IMR-90 (cell line): ENCODE results near the gene IGFL3. TPM values are rescaled to one million over a fixed set of nuclear protein-coding genes. Genes with fewer than 3 reads are reported as not detected.

Source experiments
- ATAC-seq: fragments of 200-7000 bp; cut with Tn5 transposase; 2 replicates; pipeline ENCODE4 v1.9.1; 2020; ENCODE audit warnings: low read depth, mild to moderate bottlenecking, moderate library complexity
- BruUV-seq: library from RNA; stranded (reverse); fragments of 400-500 nt; replicated peaks from 2 replicates; lab custom pipeline; 2021; lab: Mats Ljungman, UMichigan
- CTCF ChIA-PET: fragments of 300-600 bp; formaldehyde crosslinking; extraction: SDS; loops from one replicate; lab custom pipeline; 2021; ENCODE audit warnings: antibody characterized with exemption; lab: Yijun Ruan, JAX
- POLR2A ChIA-PET: fragments of 300-600 bp; sonication (Branson Sonifier 250); formaldehyde crosslinking; loops from one replicate; lab custom pipeline; 2022; ENCODE audit warnings: antibody characterized with exemption; ENCODE audit not compliant: unreplicated experiment; lab: Charles Lee
- DNase-seq: peaks from one replicate; pipeline ENCODE4 v3.0.0; 2013
- H2AFZ ChIP-seq: replicated peaks from 2 replicates; pipeline ENCODE3; 2013; ENCODE audit warnings: low read length, mild to moderate bottlenecking; ENCODE audit not compliant: poor library complexity
- H2AK5ac ChIP-seq: 2 replicates; pipeline ENCODE4 v1.6.1; 2013; ENCODE audit warnings: low read depth, low read length, inconsistent platforms
- H2AK9ac ChIP-seq: replicated peaks from 2 replicates; pipeline ENCODE3; 2013; ENCODE audit warnings: mild to moderate bottlenecking, low read depth, low read length, moderate library complexity; ENCODE audit not compliant: poor library complexity
- H2BK120ac ChIP-seq: 2 replicates; pipeline ENCODE4 v1.6.1; 2013; ENCODE audit warnings: low read depth, low read length, inconsistent platforms
- H2BK15ac ChIP-seq: 3 replicates; pipeline ENCODE4 v1.6.1; 2013; ENCODE audit warnings: low read depth, low read length, inconsistent platforms
- H2BK20ac ChIP-seq: 2 replicates; pipeline ENCODE4 v1.6.1; 2013; ENCODE audit warnings: low read depth, mild to moderate bottlenecking, inconsistent platforms, low read length, moderate library complexity
- H2BK5ac ChIP-seq: 2 replicates; pipeline ENCODE4 v1.6.1; 2013; ENCODE audit warnings: mild to moderate bottlenecking, low read depth, low read length, inconsistent platforms; ENCODE audit not compliant: poor library complexity, severe bottlenecking
- H3K14ac ChIP-seq: replicated peaks from 2 replicates; pipeline ENCODE4 v1.6.1; 2013; ENCODE audit warnings: low read depth, low read length, inconsistent platforms
- H3K18ac ChIP-seq: 2 replicates; pipeline ENCODE4 v1.6.1; 2013; ENCODE audit warnings: low read depth, low read length, control low read depth
- H3K23ac ChIP-seq: 2 replicates; pipeline ENCODE4 v1.6.1; 2013; ENCODE audit warnings: low read depth, low read length, inconsistent platforms
- H3K27ac ChIP-seq: 2 replicates; pipeline ENCODE4 v1.5.1; 2013; ENCODE audit warnings: mild to moderate bottlenecking, control low read depth, low read length; ENCODE audit not compliant: insufficient read depth
- H3K27me3 ChIP-seq: 2 replicates; pipeline ENCODE4 v1.6.1; 2013; ENCODE audit warnings: low read length; ENCODE audit not compliant: control insufficient read depth, insufficient read depth
- H3K36me3 ChIP-seq: 2 replicates; pipeline ENCODE4 v1.6.1; 2013; ENCODE audit warnings: low read length, mixed read lengths; ENCODE audit not compliant: control insufficient read depth, insufficient read depth
- H3K4ac ChIP-seq: 2 replicates; pipeline ENCODE4 v1.6.1; 2013; ENCODE audit warnings: low read depth, low read length, inconsistent platforms
- H3K4me1 ChIP-seq: 2 replicates; pipeline ENCODE4 v1.6.1; 2013; ENCODE audit warnings: low read length, mixed read lengths; ENCODE audit not compliant: control insufficient read depth, insufficient read depth
- H3K4me2 ChIP-seq: 2 replicates; pipeline ENCODE4 v1.6.1; 2013; ENCODE audit warnings: low read depth, mild to moderate bottlenecking, control low read depth, low read length, moderate library complexity
- H3K4me3 ChIP-seq: 2 replicates; pipeline ENCODE4 v1.5.1; 2013; ENCODE audit warnings: low read depth, mild to moderate bottlenecking, control low read depth, low read length, moderate library complexity; ENCODE audit not compliant: insufficient read depth
- H3K56ac ChIP-seq: 2 replicates; pipeline ENCODE4 v1.6.1; 2013; ENCODE audit warnings: low read length, inconsistent platforms; ENCODE audit not compliant: insufficient read depth; ENCODE audit errors: extremely low read depth
- H3K79me1 ChIP-seq, 2 experiments: 2 replicates each; pipeline ENCODE4 v1.6.1; 2013; ENCODE audit warnings: low read length in 2 of 2, inconsistent platforms in 1 of 2, low read depth in 1 of 2
- H3K9ac ChIP-seq: 2 replicates; pipeline ENCODE4 v1.6.1; 2013; ENCODE audit warnings: low read depth, low read length, control low read depth
- H3K9me1 ChIP-seq: 2 replicates; pipeline ENCODE4 v1.6.1; 2013; ENCODE audit warnings: low read length, inconsistent platforms; ENCODE audit not compliant: insufficient read depth
- H3K9me3 ChIP-seq: 2 replicates; pipeline ENCODE4 v1.6.1; 2013; ENCODE audit warnings: low read length; ENCODE audit not compliant: control insufficient read depth, insufficient read depth
- H4K20me1 ChIP-seq: 2 replicates; pipeline ENCODE4 v1.6.1; 2013; ENCODE audit warnings: low read length, inconsistent platforms; ENCODE audit not compliant: insufficient read depth
- H4K5ac ChIP-seq: 2 replicates; pipeline ENCODE4 v1.6.1; 2013; ENCODE audit warnings: mild to moderate bottlenecking, low read depth, low read length, control low read depth
- H4K8ac ChIP-seq, 2 experiments: 2 replicates each; pipeline ENCODE4 v1.6.1; 2013; ENCODE audit warnings: low read depth in 2 of 2, low read length in 2 of 2, control low read depth in 1 of 2, inconsistent platforms in 1 of 2
- H4K91ac ChIP-seq: 2 replicates; pipeline ENCODE4 v1.6.1; 2013; ENCODE audit warnings: low read depth, low read length, inconsistent platforms; ENCODE audit not compliant: insufficient read depth
- MAFK ChIP-seq: IDR thresholded peaks from 2 replicates; pipeline ENCODE4 v1.6.1; 2012; ENCODE audit warnings: low read depth, low read length, improper control_type of control experiment
- MXI1 ChIP-seq: IDR thresholded peaks from 2 replicates; pipeline ENCODE4 v1.6.1; 2012; ENCODE audit warnings: low read depth, mild to moderate bottlenecking, low read length, moderate library complexity, borderline replicate concordance
- POLR2A ChIP-seq: IDR thresholded peaks from 2 replicates; pipeline ENCODE4 v1.6.1; 2012; ENCODE audit warnings: mild to moderate bottlenecking, low read depth, low read length
- WGBS, 2 experiments: methylation state at CpG; one replicate each; pipeline versions ENCODE4 v1.1.5 to v1.1.7; 2013; ENCODE audit warnings: missing lambda C conversion rate in 2 of 2; ENCODE audit not compliant: insufficient read length in 1 of 2; ENCODE audit errors: extremely low coverage in 2 of 2; 5-methylcytosine and 5-hydroxymethylcytosine counted together
- dilution Hi-C: fragments of 300-500 bp; cut with HindIII; formaldehyde crosslinking; loops from one replicate; pipeline ENCODE4 v1.14.3; 2018; ENCODE audit warnings: low sequenced_read_pairs; ENCODE audit not compliant: unreplicated experiment
- in situ Hi-C: fragments of 300-500 bp; cut with MboI; formaldehyde crosslinking; loops from 3 replicates; pipeline ENCODE4 v1.14.3; 2019; ENCODE audit warnings: low sequenced_read_pairs, inconsistent platforms, mixed read lengths
- intact Hi-C: fragments of 100-400 bp; cut with micrococcal nuclease; formaldehyde crosslinking; loops from 2 replicates; pipeline ENCODE4 v1.10.0; 2022
- polyA plus RNA-seq, 3 experiments: library from polyadenylated mRNA; depleted of rRNA; stranded (reverse); fragments of >200 nt; gene quantifications; 2 replicates each; pipeline ENCODE4 v1.2.3, GENCODE V29; 2012; ENCODE audit warnings: low replicate concordance in 1 of 3
- total RNA-seq: library from RNA; depleted of rRNA; stranded (reverse); fragments of >200 nt; gene quantifications from 2 replicates; pipeline ENCODE4 v1.2.3, GENCODE V29; 2012

The IGFL3 gene
- total and polyA plus RNA-seq, 2 of the 4 experiments (the other 2 are of a cell fraction), result not detected

DNA sequence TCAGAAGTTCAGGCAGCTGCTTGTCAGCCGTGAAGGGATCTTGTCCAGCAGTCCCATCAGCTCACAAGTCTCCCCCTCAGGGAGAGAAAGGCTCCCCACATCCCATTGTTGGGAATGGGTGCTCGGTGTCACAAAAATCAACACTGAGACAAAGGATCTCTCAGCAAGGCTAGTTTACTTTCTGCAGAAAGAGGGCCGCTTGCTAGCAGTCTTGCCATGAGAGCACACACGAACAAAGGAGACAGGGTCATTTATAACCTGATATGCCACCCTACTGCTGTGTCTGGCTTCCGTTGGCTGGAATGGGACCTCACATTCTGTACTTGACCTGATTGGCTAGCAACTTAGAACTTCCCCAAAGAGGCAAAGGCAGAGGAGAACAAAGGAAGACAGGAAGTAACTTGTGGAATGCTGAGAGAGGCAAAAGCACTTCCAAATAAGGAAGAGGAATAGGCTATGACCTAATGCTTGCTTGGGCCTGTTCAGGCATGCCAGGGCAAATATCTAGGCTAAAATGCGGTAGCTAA is 8.7 kb upstream of the IGFL3 start:
- ATAC-seq, result peak; percentile 73
- CTCF ChIA-PET, result no interaction called here

More for the DNA sequence above, 8.7 kb upstream of the IGFL3 start:
- dilution Hi-C loops (no loop called here), intact Hi-C loops (no loop called here), in situ Hi-C loops (no loop called here)
- Histone ChIP-seq H3K27me3 (no peaks in the 10 kb centered on the region; the same call in 1 of the 2 replicates), H3K27ac (peak overlapping the region; percentile 92), H4K5ac (peak overlapping the region; percentile 92), H2BK20ac (peak overlapping the region; percentile 99), H3K36me3 (no peaks in the 10 kb centered on the region), H3K4me3 (peak overlapping the region; percentile 28; the same call in 1 of the 2 replicates), H3K4ac (peak overlapping the region; percentile 96), H2AK9ac (peak overlapping the region; percentile 76), H4K8ac (peak overlapping the region; percentile 93 to 97), H3K4me1 (peaks cover 14% of the 10 kb centered on the region), H3K14ac (peak overlapping the region; percentile 100), H3K23ac (peak overlapping the region; percentile 99), H2BK120ac (peak overlapping the region; percentile 95), H3K4me2 (peak overlapping the region; percentile 62; the same call in 1 of the 2 replicates), H2BK15ac (peak overlapping the region; percentile 98; the same call in 2 of the 3 replicates), H4K20me1 (no peaks in the 10 kb centered on the region), H4K91ac (peak overlapping the region; percentile 99), H2AK5ac (peak overlapping the region; percentile 99), H2BK5ac (peak overlapping the region; percentile 100), H3K56ac (peak overlapping the region; percentile 80), H3K9me3 (no peaks in the 10 kb centered on the region), H3K79me1 (peaks cover 0 to 11% of the 10 kb centered on the region in 2 experiments; a peak in 2 of 4 replicates), H2AFZ (peak overlapping the region; percentile 75), H3K9me1 (no peaks in the 10 kb centered on the region; the same call in 1 of the 2 replicates), H3K9ac (peak overlapping the region; percentile 66), H3K18ac (peak overlapping the region; percentile 97)
- BruUV-seq, result no TSS peak
- 100% methylated on average over 1 of the region's 6 CpGs; no CpG with 5 or more reads in 1 of the 2 experiments for WGBS, 2 experiments
- DNase-seq, result peak; percentile 97
- POLR2A ChIA-PET, result no interaction called here
- TF ChIP-seq MXI1 (no peak), POLR2A (peak; percentile 69; the same call in 1 of the 2 replicates), MAFK (peak; percentile 74)
